Small intestine (tissue), 7 donors: Measurements from ENCODE around the gene SH3GLB2. TPM values are rescaled to one million over a fixed set of nuclear protein-coding genes. Genes with fewer than 3 reads are reported as not detected.

Experiments used
- DNase-seq, 2 donors: peaks; one replicate each; pipeline versions ENCODE4 v3.0.0 to v3.0.0-alpha.2; 2013
- FAIRE-seq: peaks from 2 replicates; lab custom pipeline; 2012; peaks lifted over from hg19 to GRCh38; lab: Jason Lieb, UNC
- H3K27ac ChIP-seq, 3 donors: one replicate each; pipeline ENCODE4 v1.5.1; 2013; ENCODE audit warnings: low read length in 2 of 3, mild to moderate bottlenecking in 2 of 3, control low read depth in 1 of 3, inconsistent platforms in 1 of 3, low read depth in 1 of 3, moderate library complexity in 1 of 3
- H3K27me3 ChIP-seq, 3 donors: one replicate each; pipeline ENCODE4 v1.6.1; 2013; ENCODE audit warnings: low read length in 3 of 3, inconsistent platforms in 1 of 3; ENCODE audit not compliant: control insufficient read depth in 3 of 3, insufficient read depth in 3 of 3
- H3K36me3 ChIP-seq, 3 donors: one replicate each; pipeline ENCODE4 v1.6.1; 2013; ENCODE audit warnings: low read length in 3 of 3, inconsistent platforms in 1 of 3, low read depth in 1 of 3, mild to moderate bottlenecking in 1 of 3, moderate library complexity in 1 of 3; ENCODE audit not compliant: control insufficient read depth in 3 of 3, insufficient read depth in 2 of 3
- H3K4me1 ChIP-seq, 3 donors: one replicate each; pipeline ENCODE4 v1.6.1; 2013; ENCODE audit warnings: low read length in 2 of 3, inconsistent platforms in 1 of 3, low read depth in 1 of 3, mild to moderate bottlenecking in 1 of 3, moderate library complexity in 1 of 3; ENCODE audit not compliant: control insufficient read depth in 3 of 3, insufficient read depth in 2 of 3
- H3K4me3 ChIP-seq, 3 donors: one replicate each; pipeline ENCODE4 v1.5.1; 2013; ENCODE audit warnings: low read length in 3 of 3, control low read depth in 1 of 3, inconsistent platforms in 1 of 3, low read depth in 1 of 3, mild to moderate bottlenecking in 1 of 3, moderate library complexity in 1 of 3
- H3K9me3 ChIP-seq, 2 donors: one replicate each; pipeline ENCODE4 v1.6.1; 2013; ENCODE audit warnings: low read depth in 1 of 2, low read length in 1 of 2; ENCODE audit not compliant: control insufficient read depth in 2 of 2, insufficient read depth in 1 of 2
- WGBS, 3 donors: extraction: QIAGEN DNeasy Blood & Tissue Kit; methylation state at CpG; one replicate each; pipeline ENCODE4 v1.1.7; 2013; 5-methylcytosine and 5-hydroxymethylcytosine counted together
- polyA plus RNA-seq, 4 donors: library from polyadenylated mRNA; stranded (reverse) in 3 of 4; unstranded in 1 of 4; fragments of 200-250 nt in 3 of 4; fragments of 120-200 nt in 1 of 4; gene quantifications; one replicate each; pipeline versions ENCODE4 v1.2.1 to v1.2.3, GENCODE V29; 2013
- donor health status: healthy with polysubstance abuse.
- donor health status: control.
- donor health status: control.
- donor health status: Bipolar disorder and iron deficiency.
- donor health status: healthy.

SH3GLB2 gene
- polyA plus RNA-seq, 4 donors: 85.2 to 112 (median 92.3) TPM

DNA sequence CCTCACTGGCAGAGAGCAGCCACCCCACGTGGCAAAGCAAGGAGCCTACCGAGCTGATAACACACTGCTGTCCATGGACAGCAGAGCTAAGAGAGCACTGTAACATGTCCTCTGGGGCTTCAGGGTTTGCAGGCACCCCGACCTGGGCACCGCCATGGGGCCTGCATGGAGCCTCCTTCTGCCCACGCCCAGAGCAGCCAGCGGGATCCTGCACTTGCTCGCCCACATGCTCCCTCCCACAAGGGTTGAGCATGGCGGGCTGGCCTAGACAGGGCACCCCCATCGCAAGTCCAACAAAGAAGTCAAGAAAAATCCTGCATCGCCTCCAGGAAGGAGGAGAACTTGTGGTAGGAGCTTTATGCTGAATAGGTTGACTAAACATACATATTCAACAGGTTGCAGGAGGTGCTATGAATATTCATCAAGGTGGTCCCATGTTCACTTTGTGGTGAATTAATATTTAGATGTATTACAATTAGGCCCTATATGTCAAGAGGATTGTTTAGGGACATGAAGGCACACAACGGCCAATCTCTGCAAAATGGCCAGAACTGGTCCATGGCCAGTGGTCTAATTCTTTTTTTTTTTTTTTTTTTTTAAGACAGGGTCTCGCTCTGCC lies 4.5 kb upstream of the SH3GLB2 start:
- DNase-seq (no peak), FAIRE-seq (no peak)
- H3K36me3 ChIP-seq: no peaks in the 10 kb centered on the region
- no peak overlapping the region for H3K27ac ChIP-seq
- 82 to 86% (median 82%) methylated on average over 11 to 12 of the region's 12 CpGs for WGBS, 3 donors
- H3K4me1 ChIP-seq: peaks cover 0 to 17% (median 0%) of the 10 kb centered on the region in 3 donors
- H3K27me3 ChIP-seq: no peaks in the 10 kb centered on the region
- H3K9me3 ChIP-seq: no peaks in the 10 kb centered on the region
- no peak overlapping the region for H3K4me3 ChIP-seq

DNA sequence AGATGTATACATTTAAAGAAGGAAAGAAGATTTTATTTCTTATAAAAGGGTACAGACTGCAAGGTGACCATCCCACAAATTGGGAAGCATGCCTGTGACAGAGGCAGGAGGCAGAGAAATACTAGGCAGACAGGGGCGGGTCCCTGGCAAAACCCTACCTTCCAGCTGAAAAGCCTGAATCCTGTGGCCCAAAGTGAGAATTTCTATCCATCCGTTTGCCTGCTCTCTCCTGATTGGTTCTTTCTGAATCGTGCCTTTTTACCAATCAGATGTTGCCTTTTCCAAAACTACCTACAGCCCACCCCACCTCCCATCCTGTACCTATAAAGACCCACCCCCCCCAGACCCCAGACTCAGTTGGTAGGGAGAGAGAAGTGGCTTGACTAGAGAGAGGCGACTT lies 3.4 kb upstream of the SH3GLB2 start:
- Histone ChIP-seq H3K9me3 (no peaks in the 10 kb centered on the region), H3K4me1 (peaks cover 0 to 21% (median 6%) of the 10 kb centered on the region in 3 donors), H3K27me3 (no peaks in the 10 kb centered on the region), H3K27ac (no peak overlapping the region), H3K4me3 (no peak overlapping the region), H3K36me3 (no peaks in the 10 kb centered on the region)
- 76 to 87% (median 86%) methylated on average over 4 of the region's 4 CpGs for WGBS, 3 donors
- FAIRE-seq: no peak
- DNase-seq: no peak

DNA sequence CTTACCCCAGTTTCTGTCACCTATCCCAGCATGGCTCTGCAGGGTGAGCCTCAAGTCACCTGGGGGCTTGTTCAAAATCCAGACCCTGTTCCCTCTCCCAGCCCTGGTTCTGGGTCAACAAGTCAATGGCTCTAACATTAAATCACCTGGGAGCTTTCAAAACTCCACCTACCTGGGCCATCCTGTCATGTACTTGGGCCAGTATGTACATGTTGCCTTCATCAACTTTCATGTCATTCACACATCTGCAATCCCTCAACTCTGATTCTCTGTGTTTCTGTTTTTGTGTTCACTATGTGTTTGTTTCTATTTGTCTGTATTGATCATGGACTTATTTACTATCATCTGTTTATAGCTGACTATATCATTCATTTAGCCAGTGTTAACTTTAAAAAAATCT lies 2.1 kb upstream of the SH3GLB2 start:
- no peaks in the 10 kb centered on the region for H3K9me3 ChIP-seq
- DNase-seq (no peak), FAIRE-seq (no peak)
- H3K4me1 ChIP-seq: peaks cover 0 to 24% (median 10%) of the 10 kb centered on the region in 3 donors
- H3K36me3 ChIP-seq: no peaks in the 10 kb centered on the region
- H3K4me3 ChIP-seq: no peak overlapping the region
- no peaks in the 10 kb centered on the region for H3K27me3 ChIP-seq
- H3K27ac ChIP-seq: no peak overlapping the region

DNA sequence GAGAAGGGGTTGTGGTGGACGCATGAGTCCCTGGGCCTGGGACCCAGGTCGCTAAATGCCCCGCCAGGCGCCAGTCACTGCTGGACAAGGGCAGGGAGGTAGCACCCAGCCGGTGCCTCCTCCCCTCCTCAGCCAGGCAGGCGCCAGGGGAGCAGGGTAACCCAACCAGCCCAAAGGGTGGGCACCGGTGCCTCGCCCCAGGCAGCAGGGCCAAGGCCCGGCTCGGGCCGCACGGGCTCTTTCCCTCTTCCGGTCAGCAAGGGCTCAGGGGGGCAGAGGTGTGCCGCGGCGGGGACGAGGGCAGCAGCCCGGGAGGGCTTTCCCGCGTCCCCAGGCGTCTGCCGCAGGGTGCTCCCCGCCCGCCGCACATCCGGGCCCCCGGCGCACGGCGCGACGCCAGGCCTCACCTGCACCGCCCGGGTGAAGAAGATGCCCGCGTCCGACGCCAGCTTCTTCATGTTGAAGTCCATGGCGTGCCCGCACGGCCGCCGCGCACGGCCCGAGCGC lies 393 bp downstream of the SH3GLB2 start:
- H3K4me1 ChIP-seq: peaks cover 0 to 20% (median 10%) of the 10 kb centered on the region in 3 donors
- no peaks in the 10 kb centered on the region for H3K9me3 ChIP-seq
- FAIRE-seq (no peak), DNase-seq (peak in 1 of 2 donors; percentile 55)
- peak overlapping the region; percentile 12 to 58 (median 24) for H3K27ac ChIP-seq
- peaks cover 0 to 11% (median 0%) of the 10 kb centered on the region in 3 donors for H3K36me3 ChIP-seq
- peak overlapping the region; percentile 58 to 69 (median 65) for H3K4me3 ChIP-seq
- no peaks in the 10 kb centered on the region for H3K27me3 ChIP-seq
- WGBS, 3 donors: 0 to 6% (median 3%) methylated on average over 22 to 47 of the region's 47 CpGs

DNA sequence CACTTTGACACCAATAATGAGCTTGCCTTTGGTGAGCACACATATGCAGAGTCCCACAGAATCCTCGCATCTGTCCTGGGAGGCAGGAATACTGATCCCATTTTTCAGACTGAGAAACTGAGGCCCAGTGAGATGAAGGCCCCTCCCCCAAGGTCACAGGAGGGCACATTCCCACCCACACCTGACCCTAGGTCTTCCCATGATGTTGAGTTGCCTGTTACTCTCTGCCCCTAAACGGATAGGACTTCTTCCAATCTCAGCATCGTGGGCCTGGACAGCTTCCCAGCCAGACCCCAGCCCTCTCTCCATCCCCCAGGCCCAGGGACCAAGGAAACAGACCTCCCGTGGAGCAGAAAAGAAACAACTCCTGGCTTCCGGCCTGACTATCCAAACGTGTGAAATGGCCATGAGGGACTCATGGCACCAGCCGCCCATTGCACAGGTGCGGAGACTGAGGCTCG lies 877 bp downstream of the SH3GLB2 start:
- Histone ChIP-seq H3K4me3 (peak overlapping the region; percentile 58 to 69 (median 65)), H3K27ac (peak overlapping the region; percentile 12 to 58 (median 24)), H3K36me3 (peaks cover 0 to 12% (median 0%) of the 10 kb centered on the region in 3 donors), H3K4me1 (peaks cover 0 to 20% (median 10%) of the 10 kb centered on the region in 3 donors), H3K9me3 (no peaks in the 10 kb centered on the region), H3K27me3 (no peaks in the 10 kb centered on the region)
- DNase-seq: peak in 1 of 2 donors; percentile 34
- FAIRE-seq: no peak
- WGBS, 3 donors: 17 to 25% (median 18%) methylated on average over 9 of the region's 9 CpGs

DNA sequence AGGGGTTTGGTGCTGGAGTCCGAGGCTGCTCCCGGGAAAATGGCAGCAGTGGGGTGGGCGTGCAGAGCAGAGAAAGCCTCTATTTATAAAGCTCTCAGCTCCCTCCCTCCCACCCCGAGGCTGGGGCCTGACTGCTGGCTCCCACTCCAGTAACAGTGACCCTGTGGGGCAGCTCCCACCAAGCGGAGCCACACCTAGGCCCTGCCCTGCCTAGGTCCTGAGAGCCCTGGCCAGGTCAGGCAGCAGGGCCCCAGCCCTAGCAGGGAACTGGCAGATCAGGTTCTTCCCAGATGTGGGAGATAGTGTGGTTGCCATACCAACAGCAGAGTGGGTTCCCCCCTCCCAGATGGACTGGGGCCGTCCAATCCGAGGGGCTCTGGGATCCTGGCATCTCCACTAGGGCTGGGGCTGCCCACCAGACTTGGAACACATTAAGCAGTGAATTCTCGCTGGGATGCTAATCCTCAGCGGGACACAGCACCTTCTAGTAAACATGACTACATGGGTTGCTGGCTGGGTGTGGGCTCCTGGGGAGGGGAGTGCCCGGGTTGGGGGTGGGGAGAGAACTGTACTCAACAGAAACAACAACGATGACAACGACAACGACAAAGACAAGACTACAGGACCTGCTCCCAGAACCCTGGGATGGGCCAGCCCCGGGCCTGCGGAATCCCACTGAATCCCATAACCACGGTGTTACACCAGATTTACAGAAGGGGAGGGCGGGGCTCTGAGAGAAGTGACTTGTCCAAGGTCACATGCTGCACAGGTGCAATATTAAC lies 1.5 kb downstream of the SH3GLB2 start:
- DNase-seq (peak; percentile 48 to 76), FAIRE-seq (no peak)
- Histone ChIP-seq H3K27me3 (no peaks in the 10 kb centered on the region), H3K4me1 (peaks cover 3 to 20% (median 10%) of the 10 kb centered on the region in 3 donors), H3K4me3 (peak overlapping the region in 2 of 3 donors; percentile 58 to 69), H3K27ac (peak overlapping the region; percentile 12 to 37 (median 24)), H3K36me3 (peaks cover 0 to 16% (median 0%) of the 10 kb centered on the region in 3 donors), H3K9me3 (no peaks in the 10 kb centered on the region)
- WGBS, 3 donors: 14 to 48% (median 26%) methylated on average over 17 of the region's 17 CpGs

DNA sequence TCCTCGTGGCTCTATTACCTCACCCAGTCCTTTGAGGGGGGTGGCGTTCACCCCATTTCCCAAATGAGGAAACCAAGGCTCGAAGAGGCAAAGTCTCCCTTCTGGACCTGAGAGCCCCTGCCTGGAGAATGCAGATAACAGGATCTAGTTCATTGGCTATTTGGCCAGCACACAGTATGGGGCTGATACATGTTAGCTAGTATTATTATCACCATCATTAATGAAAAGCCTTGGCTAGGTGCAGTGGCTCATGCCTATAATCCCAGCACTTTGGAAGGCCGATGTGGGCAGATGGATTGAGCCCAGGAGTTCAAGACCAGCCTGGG lies 4.3 kb downstream of the SH3GLB2 start:
- Histone ChIP-seq H3K27me3 (no peaks in the 10 kb centered on the region), H3K4me3 (no peak overlapping the region), H3K4me1 (peaks cover 3 to 15% (median 10%) of the 10 kb centered on the region in 3 donors), H3K36me3 (peaks cover 0 to 34% (median 2%) of the 10 kb centered on the region in 3 donors), H3K27ac (no peak overlapping the region), H3K9me3 (no peaks in the 10 kb centered on the region)
- DNase-seq (no peak), FAIRE-seq (no peak)
- WGBS, 3 donors: 61 to 69% (median 64%) methylated on average over 4 of the region's 4 CpGs

DNA sequence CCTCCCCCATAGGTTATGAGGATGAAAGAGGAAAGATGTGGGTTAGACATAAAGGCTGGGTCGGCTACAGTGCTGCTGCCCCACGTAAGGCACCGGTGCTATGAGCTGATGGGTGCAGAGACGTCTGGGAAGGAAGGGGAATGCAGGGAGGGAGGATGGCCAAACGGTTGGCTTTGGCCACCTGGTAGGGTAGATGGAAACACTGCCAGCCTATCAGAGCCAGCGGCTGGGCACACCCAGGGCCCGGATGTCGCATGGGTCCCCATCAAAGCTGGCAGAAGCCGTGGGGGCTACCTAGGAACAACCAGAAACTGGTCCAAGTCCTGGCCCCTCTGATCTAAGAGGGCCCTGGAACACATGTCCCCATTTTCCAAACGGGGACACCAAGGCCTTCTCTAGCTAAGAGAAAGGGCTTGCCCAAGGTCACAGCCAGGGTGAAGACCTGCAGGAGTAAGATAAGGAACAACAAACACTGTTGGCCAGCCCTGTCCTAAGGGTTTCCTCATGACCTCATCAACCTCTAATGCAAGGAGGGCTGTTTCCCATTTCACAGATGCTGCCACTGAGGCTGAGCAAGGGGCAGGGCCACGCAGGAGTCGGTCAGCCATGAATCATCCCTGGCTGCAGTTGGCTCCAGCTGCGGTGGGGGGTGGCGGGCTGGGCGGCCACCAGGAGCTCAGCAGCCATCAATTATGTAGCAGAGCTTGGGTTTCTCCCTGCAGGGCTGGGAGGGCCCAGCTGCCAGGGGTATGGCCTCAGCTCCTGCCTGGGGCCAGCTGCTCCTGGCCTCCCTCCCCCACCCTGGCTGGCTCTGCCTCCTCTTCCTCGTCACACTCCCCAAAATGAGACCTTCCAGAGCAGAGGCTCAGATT lies 4.9 kb downstream of the SH3GLB2 start:
- Histone ChIP-seq H3K36me3 (peaks cover 0 to 40% (median 3%) of the 10 kb centered on the region in 3 donors), H3K4me3 (no peak overlapping the region), H3K27me3 (no peaks in the 10 kb centered on the region), H3K4me1 (peaks cover 3 to 15% (median 10%) of the 10 kb centered on the region in 3 donors), H3K9me3 (no peaks in the 10 kb centered on the region), H3K27ac (no peak overlapping the region)
- WGBS, 3 donors: 71 to 78% (median 71%) methylated on average over 16 of the region's 16 CpGs
- FAIRE-seq (no peak), DNase-seq (no peak)
